NCI-H345 treated with DMSO at 0.1 percent for 48 hours (cell line): Measurements from ENCODE around the gene IFNA7.
"Not testable (repeated sequence)": the region's sequence is repeated elsewhere in the genome, so short reads cannot be mapped to it uniquely, and the experiment has no call there.

Experiments used
- DNase-seq: peaks from one replicate; lab custom pipeline; 2025; ENCODE audit not compliant: unreplicated experiment; lab: John Stamatoyannopoulos, UW

The IFNA7 gene

DNA sequence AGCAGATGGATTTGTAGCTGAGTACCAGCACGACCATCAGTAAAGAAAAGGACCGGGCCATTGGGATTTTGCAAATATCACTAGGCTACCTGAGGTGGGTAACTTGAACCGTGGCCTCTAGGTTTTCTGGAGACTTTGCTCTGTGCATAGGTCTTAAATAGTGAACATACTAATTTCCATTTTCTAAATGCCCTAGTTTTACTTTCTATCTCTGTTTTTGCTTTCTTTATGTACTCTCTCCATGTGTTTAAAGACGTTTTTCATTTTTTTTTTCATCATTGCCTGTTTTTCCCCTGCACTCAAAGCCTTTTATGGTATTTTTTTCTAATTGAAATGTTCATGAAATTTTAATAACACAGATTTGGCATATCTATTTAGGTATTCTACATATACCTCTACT lies at the start of gene IFNA7:
Gene IFNA7, minus strand, starts transcription at position 101 of the 400 bp plus-strand sequence. Its CDS starts 40 bp downstream, at position 61.
- not testable (repeated sequence) for DNase-seq

DNA sequence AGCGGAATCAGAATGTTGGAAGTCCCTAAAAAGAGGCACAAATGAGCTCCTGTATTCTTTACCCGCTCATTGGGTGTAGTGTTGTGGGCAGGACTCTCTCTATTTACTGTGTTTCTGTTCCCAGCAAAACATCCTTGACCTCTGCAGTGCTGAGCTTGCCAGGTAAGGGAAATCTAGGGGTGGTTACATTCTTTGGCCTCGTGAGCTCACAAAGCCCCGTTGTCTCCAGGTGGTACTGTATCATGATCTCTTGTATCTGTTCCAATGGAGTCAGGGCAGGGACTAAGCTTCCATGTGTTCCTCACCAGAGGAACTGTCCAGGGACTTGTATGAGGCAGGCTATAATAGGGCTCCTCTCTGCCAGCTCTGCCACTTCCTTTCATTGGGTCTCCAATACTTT lies 49.6 kb upstream of the IFNA7 start:
- DNase-seq, result no peak

GRCh38 chr9:21251190-21251589 lies 49.2 kb upstream of the IFNA7 start:
- DNase-seq, result no peak

DNA sequence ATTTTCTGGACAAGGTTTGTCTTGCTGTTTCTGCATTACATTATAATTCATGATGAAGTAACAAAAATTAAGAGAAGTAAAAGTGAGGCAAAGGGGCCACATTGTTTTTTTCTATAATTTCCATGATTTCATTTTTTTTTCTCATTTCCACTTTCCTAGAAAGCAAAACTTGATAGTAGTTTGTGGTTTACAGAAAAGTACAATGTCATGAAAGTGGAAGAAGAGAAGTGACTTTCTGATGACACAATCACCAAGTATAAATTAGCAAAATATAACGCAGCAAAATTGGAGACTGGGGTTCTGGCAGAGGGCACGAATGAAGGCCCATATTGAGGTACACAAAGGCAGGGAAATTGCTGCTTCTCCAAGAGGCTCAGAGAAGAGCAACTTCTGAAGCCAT lies 42.8 kb upstream of the IFNA7 start:
- DNase-seq, result no peak

GRCh38 chr9:21239911-21240310 lies 37.9 kb upstream of the IFNA7 start, which contains the start of gene IFNA14:
Gene IFNA14 (minus strand): TSS chr9:21240005. CDS start chr9:21239935, 70 bp downstream.
- no peak for DNase-seq

DNA sequence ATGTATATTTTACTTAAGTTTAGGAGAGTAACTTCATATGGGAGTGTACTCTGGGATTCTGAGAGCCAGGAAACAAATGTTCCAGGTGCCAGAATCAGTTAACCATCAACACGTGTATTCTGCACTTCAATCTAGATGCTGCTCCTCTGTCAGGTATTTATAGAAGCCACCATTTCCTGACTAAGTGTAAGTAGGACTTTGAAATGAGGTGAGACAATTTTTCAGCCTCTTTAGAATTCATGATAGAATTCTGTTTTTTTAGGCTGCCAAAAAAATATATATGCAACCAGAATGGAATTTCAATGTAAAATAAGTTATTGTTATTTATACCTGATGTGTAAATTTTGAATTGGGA lies 34.3 kb upstream of the IFNA7 start:
- not testable (repeated sequence) for DNase-seq

- not testable (repeated sequence) for DNase-seq
These were observed 33.7 kb upstream of the IFNA7 start for GRCh38 chr9:21235468-21236359.

- no peak for DNase-seq
These were observed 32.2 kb upstream of the IFNA7 start for GRCh38 chr9:21234153-21234687.

GRCh38 chr9:21233258-21233657 lies 31.3 kb upstream of the IFNA7 start:
- DNase-seq, result no peak

DNA sequence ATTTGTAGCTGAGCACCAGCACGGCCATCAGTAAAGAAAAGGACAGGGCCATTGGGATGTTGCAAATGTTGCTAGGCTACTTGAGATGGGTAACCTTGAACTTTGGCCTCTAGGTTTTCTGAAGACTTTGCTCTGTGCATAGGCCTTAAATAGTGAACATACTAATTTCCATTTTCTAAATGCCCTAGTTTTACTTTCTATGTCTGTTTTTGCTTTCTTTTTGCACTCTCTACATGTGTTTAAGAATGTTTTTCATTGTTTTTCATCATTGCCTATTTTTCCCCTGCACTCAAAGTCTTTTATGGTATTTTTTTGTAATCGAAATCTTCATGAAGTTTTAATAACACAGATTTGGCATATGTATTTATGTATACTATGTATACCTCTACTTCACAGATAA lies 26.1 kb upstream of the IFNA7 start, which contains the start of gene IFNA17:
Gene IFNA17, minus strand, starts transcription at position 101 of the 400 bp plus-strand sequence. Its CDS starts 49 bp downstream, at position 52.
- no peak for DNase-seq

DNA sequence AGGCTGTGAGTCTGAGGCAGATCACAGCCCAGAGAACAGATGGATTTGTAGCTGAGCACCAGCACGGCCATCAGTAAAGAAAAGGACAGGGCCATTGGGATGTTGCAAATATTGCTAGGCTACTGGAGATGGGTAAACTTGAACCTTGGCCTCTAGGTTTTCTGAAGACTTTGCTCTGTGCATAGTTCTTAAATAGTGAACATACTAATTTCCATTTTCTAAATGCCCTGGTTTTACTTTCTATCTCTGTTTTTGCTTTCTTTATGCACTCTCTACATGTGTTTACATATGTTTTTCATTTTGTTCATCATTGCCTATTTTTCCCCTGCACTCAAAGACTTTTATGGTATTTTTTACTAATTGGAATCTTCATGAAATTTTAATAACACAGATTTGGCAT lies 15.2 kb upstream of the IFNA7 start, which contains the start of gene IFNA16:
Gene IFNA16, minus strand, starts transcription at position 101 of the 400 bp plus-strand sequence. Its CDS starts 6 bp downstream, at position 95.
- DNase-seq, result not testable (repeated sequence)

- not testable (repeated sequence) for DNase-seq
These were observed 11.7 kb upstream of the IFNA7 start for GRCh38 chr9:21213411-21214326.

- not testable (repeated sequence) for DNase-seq
These were observed 10.2 kb upstream of the IFNA7 start for GRCh38 chr9:21212160-21212559.

DNA sequence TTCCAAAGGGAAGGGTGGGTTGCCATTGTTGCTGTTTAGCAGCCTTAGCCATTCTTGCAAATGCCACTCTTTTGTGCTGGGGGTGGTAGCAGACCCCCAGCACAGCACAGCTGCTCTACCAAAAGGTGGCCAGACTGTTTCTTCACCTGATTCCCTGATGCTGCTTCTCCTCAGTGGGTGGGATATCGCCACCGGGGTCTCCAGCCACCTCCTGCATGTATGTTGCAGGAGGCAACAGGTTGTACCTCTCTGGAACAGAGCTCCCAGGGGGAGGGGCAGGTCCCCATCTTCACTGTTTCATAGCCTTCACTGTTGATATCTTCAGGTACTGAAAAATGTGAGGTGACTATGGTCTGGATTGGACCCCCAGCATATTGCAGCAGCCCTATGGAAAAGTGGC lies 8.8 kb upstream of the IFNA7 start:
- not testable (repeated sequence) for DNase-seq

- DNase-seq, result no peak
These were observed 8.3 kb upstream of the IFNA7 start for GRCh38 chr9:21210311-21210710.

DNA sequence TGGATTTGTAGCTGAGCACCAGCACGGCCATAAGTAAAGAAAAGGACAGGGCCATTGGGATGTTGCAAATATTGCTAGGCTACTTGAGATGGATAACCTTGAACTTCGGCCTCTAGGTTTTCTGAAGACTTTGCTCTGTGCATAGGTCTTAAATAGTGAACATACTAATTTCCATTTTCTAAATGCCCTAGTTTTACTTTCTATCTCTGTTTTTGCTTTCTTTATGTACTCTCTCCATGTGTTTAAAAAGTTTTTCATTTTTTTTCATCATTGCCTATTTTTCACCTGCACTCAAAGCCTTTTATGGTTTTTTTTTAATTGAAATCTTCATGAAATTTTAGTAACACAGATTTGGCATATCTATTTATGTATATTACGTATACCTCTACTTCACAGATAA lies 5.0 kb upstream of the IFNA7 start, which contains the start of gene IFNA10:
Gene IFNA10, minus strand, starts transcription at position 101 of the 400 bp plus-strand sequence. Its CDS starts 46 bp downstream, at position 55.
- DNase-seq, result not testable (repeated sequence)

DNA sequence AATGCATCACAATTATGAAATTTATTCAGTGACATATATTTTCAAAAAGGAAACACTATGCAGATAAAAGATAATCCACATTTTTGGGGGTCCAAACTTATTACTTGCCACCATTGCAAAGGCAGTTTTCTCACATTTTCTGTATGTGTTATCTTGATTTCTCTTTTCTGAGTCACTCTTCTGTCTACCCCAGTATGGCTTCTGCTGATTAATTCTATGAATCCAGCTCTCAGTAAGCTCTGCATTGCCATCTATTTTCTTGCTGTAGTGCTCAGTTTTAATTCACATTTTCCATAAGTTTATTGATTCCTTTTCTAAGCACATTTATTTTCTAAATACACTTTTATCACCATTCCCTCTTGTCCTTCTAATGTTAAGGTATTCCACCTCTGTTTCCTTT lies 3.2 kb upstream of the IFNA7 start:
- DNase-seq, result no peak

DNA sequence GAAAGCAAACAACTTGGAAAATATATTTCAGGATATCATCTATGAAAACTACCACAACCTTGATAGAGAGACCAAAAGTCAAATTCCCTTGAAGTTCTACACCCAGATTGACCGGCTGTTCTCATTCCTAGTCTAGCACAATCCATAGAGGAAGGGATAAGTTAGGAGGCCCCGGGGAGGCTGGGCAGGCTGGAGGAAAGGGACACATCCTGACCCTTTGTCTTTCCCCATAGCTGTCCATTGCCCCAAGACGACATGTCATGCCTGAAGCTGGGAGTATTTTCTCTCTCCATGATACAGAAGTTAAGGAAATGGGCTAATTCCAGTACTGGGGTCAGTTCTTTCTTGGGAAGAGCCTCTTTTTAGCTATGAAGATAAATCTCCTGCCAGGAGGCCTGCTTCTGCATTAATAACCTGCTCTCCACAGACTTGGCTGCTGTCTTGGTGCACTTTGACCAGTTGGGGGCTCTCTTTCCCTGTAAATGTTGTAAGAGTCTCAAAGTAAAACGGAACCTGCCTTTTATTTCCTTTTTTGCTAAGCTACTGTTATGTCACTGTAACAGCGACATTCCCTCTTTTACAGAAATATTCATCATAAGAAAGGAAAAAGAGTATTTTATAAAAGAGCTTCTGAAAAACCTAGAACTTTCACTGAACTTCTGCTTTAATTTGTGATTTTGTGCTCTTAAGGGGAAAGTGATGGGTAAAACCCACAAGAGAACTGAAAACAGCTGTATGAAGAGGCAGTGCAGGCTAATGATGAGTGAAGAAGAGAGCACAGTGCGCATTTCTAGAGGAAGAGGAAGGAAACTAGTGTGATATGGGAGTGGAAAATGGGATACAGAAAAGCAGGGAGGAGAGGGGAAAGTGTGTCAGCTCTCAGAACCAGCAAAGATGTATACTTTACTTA lies 6.9 kb downstream of the IFNA7 start:
- DNase-seq, result not testable (repeated sequence)

DNA sequence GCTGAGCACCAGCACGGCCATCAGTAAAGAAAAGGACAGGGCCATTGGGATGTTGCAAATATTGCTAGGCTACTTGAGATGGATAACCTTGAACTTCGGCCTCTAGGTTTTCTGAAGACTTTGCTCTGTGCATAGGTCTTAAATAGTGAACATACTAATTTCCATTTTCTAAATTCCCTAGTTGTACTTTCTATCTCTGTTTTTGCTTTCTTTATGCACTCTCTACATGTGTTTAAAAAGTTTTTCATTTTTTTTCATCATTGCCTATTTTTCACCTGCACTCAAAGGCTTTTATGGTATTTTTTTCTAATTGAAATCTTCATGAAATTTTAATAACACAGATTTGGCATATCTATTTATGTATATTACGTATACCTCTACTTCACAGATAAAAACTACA lies 14.5 kb downstream of the IFNA7 start, which contains the start of gene IFNA4:
Gene IFNA4, minus strand, starts transcription at position 101 of the 400 bp plus-strand sequence. Its CDS starts 56 bp downstream, at position 45.
- not testable (repeated sequence) for DNase-seq
